ENCODE measurements around the gene BPIFA2. TPM values are rescaled to one million over a fixed set of nuclear protein-coding genes. Genes with fewer than 3 reads are reported as not detected.
A peak's percentile ranks its signal among the peaks of the same experiment; 100 is the strongest.
"Not testable (repeated sequence)": the region's sequence is repeated elsewhere in the genome, so short reads cannot be mapped to it uniquely, and the experiment has no call there.

The BPIFA2 gene
- total RNA-seq, 2 donors from 2014 or later = not detected

- Mint-ChIP-seq H3K36me3 (no peaks in the 10 kb centered on the region), H3K9me3 (no peaks in the 10 kb centered on the region), H3K27ac (peak overlapping the region in 1 of 2 donors; percentile 79)
- ATAC-seq = no peak
- DNase-seq (ENCODE audit: low spot score in 2 of 2) = no peak
These were observed 12.2 kb downstream of the BPIFA2 start for GRCh38 chr20:33180169-33180568.

GRCh38 chr20:33181482-33182093 lies 13.6 kb downstream of the BPIFA2 start:
- ATAC-seq (no peak), DNase-seq (ENCODE audit: low spot score in 2 of 2) (no peak)
- Mint-ChIP-seq H3K36me3 (no peaks in the 10 kb centered on the region), H3K9me3 (no peaks in the 10 kb centered on the region), H3K27ac (no peak overlapping the region)

DNA sequence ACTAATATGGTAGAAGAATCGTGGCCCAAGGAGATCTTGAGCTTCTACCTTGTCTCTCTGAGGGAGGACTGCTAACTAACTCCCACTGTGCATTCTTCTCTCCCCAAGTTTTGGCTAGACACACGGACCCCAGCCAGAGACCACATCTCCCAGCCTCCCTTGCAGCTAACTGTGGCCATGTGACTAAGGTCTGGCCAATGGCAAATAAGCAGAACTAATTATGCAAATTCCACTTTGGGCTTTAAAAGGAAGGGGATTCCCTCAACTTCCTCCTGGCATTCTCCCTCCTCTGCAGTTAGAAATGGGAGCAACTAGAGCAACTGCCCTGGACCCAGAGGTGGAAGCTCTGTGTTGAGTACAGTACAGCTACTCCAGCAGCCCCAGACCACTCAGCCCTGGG lies 15.4 kb downstream of the BPIFA2 start:
- Mint-ChIP-seq H3K9me3 (no peaks in the 10 kb centered on the region), H3K36me3 (no peaks in the 10 kb centered on the region)

DNA sequence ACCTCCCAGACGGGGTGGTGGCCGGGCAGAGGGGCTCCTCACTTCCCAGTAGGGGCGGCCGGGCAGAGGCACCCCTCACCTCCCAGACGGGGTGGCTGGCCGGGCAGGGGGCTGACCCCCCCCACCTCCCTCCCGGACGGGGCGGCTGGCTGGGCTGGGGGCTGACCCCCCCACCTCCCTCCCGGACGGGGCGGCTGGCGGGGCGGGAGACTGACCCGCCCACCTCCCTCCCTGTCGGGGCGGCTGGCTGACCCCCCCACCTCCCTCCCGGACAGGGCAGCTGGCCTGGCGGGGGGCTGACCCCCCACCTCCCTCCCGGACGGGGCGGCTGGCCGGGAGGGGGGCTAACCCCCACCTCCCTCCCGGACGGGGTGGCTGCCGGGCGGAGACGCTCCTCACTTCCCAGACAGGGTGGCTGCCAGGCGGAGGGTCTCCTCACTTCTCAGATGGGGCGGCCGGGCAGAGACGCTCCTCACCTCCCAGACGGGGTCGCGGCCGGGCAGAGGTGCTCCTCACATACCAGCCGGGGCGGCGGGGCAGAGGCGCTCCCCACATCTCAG lies 17.2 kb downstream of the BPIFA2 start:
- H3K27ac Mint-ChIP-seq; ATAC-seq; DNase-seq (ENCODE audit: low spot score in 2 of 2); H3K36me3 Mint-ChIP-seq; H3K9me3 Mint-ChIP-seq: not testable (repeated sequence)

More for the DNA sequence above, 15.4 kb downstream of the BPIFA2 start:
- DNase-seq (ENCODE audit: low spot score in 2 of 2) (no peak), ATAC-seq (no peak)
- H3K27ac Mint-ChIP-seq = no peak overlapping the region

DNA sequence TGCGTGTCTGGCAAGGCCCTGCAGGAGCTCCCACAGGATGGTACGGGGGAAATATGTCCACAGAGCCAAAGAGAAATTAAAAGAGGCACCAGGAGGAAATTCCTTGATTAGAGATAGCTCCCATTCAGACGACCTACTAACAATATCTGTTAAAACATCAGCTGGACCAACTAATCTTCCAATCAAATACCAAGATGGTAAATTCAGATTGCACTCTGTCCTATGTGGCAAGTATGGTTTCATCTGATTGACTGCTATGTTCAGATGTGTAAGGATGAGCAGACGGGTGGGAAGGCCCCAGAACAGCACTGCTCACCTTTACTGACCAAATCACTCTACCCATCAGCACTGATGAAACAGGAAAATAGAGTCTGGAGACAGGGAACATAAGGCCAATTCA lies 19.5 kb downstream of the BPIFA2 start:
- DNase-seq (ENCODE audit: low spot score in 2 of 2) = no peak
- no peak overlapping the region for H3K27ac Mint-ChIP-seq
- no peaks in the 10 kb centered on the region for H3K36me3 Mint-ChIP-seq
- H3K9me3 Mint-ChIP-seq = no peaks in the 10 kb centered on the region
- ATAC-seq = no peak

- ATAC-seq (no peak), DNase-seq (ENCODE audit: low spot score in 2 of 2) (no peak)
- no peaks in the 10 kb centered on the region for H3K9me3 Mint-ChIP-seq
- H3K27ac Mint-ChIP-seq = no peak overlapping the region
- no peaks in the 10 kb centered on the region for H3K36me3 Mint-ChIP-seq
These were observed 20.5 kb downstream of the BPIFA2 start for GRCh38 chr20:33188421-33188820.

DNA sequence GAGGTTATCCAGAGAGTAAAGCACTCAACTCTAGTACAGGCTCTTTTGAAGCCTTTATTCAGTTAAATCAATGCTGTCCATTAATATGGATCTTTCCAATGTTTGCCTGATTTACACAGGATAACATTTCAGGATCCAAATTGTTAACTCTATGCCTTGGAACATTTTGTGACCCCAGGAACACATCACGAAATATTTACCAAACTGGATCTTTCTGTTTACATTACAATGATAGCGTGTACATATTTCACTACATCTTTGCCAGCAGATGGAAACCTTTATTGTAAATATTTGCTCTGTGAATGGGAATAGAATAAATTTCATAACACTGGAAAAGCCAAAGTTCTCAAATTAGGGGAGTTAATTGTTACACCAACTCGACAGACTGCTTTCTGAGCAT lies 23.5 kb downstream of the BPIFA2 start:
- DNase-seq (ENCODE audit: low spot score in 2 of 2) (no peak), ATAC-seq (no peak)
- Mint-ChIP-seq H3K36me3 (no peaks in the 10 kb centered on the region), H3K9me3 (no peaks in the 10 kb centered on the region), H3K27ac (no peak overlapping the region)

GRCh38 chr20:33191955-33192354 lies 24.0 kb downstream of the BPIFA2 start:
- Mint-ChIP-seq H3K27ac (no peak overlapping the region), H3K36me3 (no peaks in the 10 kb centered on the region), H3K9me3 (no peaks in the 10 kb centered on the region)
- no peak for DNase-seq (ENCODE audit: low spot score in 2 of 2)
- ATAC-seq = no peak

DNA sequence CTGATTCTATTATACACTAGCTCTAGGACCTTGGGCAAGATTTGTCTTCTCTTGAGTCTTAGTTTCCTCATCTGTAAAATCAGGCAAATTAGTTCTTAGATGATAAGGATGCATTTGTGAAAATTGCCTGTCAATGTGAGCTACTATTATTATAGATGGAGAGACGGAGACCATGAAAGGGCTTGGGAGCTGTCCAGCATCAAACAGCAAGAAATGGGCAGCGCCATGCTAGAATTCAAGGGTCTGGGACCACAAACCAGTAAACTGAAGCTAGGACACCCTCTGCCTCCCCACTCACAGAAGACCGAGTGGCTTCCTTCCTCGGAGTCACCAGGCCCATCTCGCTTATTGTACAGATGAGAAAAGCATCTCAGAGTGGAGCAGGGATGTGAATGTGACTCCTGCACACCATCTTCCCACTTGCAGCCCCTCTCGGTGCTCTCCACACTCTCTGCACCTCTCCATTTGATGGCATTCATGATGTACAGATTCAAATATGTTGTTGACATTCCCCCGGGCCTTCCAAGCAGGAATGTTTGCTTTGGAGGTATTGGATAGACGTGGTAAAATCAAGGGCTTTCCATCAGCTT lies 25.0 kb downstream of the BPIFA2 start:
- Mint-ChIP-seq H3K9me3 (no peaks in the 10 kb centered on the region), H3K36me3 (no peaks in the 10 kb centered on the region), H3K27ac (no peak overlapping the region)
- no peak for ATAC-seq
- no peak for DNase-seq (ENCODE audit: low spot score in 2 of 2)

DNA sequence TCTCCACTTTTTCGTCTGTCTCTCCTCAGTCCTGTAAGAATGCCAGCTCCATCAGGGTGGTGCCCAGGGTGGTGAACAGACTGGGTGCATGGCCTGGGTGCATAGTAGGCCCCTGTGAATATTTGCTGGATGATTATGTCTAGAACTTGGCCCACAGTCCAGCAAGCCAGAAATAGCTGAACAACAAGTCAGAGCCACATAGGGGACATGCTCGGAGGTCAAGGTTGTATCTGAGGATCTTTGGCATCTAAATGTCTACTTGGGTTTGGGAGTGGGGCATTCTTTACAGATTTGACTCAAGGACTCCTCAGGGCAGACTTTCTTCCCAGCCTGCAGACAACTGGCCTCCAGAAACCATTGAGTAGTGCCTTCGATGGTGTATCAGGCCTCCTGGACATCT lies 31.1 kb downstream of the BPIFA2 start:
- no peak overlapping the region for H3K27ac Mint-ChIP-seq
- ATAC-seq = no peak
- no peaks in the 10 kb centered on the region for H3K36me3 Mint-ChIP-seq
- H3K9me3 Mint-ChIP-seq = no peaks in the 10 kb centered on the region
- DNase-seq (ENCODE audit: low spot score in 2 of 2) = no peak

GRCh38 chr20:33202451-33202850 lies 34.5 kb downstream of the BPIFA2 start:
- H3K27ac Mint-ChIP-seq = no peak overlapping the region
- H3K36me3 Mint-ChIP-seq = no peaks in the 10 kb centered on the region
- H3K9me3 Mint-ChIP-seq = no peaks in the 10 kb centered on the region
- ATAC-seq = no peak
- no peak for DNase-seq (ENCODE audit: low spot score in 2 of 2)

- no peak overlapping the region for H3K27ac Mint-ChIP-seq
- no peaks in the 10 kb centered on the region for H3K9me3 Mint-ChIP-seq
- ATAC-seq (no peak), DNase-seq (ENCODE audit: low spot score in 2 of 2) (no peak)
- H3K36me3 Mint-ChIP-seq = no peaks in the 10 kb centered on the region
These were observed 35.5 kb downstream of the BPIFA2 start for GRCh38 chr20:33203444-33203843.

DNA sequence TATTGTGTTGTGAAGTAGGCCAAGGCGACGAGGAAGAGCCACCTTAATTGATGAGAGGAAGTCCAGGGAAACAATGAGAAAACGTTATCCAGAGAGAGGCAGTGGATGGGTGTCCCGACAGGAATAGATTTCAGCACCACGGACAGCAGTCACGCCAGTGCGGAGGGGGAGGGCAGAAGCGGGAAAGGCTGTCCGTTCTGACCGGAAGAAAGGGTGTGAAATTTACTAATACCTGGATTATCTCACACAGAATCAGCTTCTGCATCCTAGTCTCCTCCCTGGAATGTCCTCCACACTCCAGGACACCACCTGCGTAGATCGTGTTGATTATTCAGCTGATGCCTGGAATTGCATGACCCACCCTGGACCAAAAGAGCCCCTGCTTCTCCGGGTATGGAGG lies 41.8 kb downstream of the BPIFA2 start:
- no peaks in the 10 kb centered on the region for H3K36me3 Mint-ChIP-seq
- peak in 1 of 2 donors; percentile 52 for DNase-seq (ENCODE audit: low spot score in 2 of 2)
- H3K27ac Mint-ChIP-seq = no peak overlapping the region
- ATAC-seq = no peak
- peaks cover 3 to 5% of the 10 kb centered on the region in 2 donors for H3K9me3 Mint-ChIP-seq

- no peak for DNase-seq (ENCODE audit: low spot score in 2 of 2)
- H3K9me3 Mint-ChIP-seq = peaks cover 3 to 5% of the 10 kb centered on the region in 2 donors
- H3K36me3 Mint-ChIP-seq = no peaks in the 10 kb centered on the region
- ATAC-seq = no peak
- no peak overlapping the region for H3K27ac Mint-ChIP-seq
These were observed 42.4 kb downstream of the BPIFA2 start for GRCh38 chr20:33210371-33210770.

DNA sequence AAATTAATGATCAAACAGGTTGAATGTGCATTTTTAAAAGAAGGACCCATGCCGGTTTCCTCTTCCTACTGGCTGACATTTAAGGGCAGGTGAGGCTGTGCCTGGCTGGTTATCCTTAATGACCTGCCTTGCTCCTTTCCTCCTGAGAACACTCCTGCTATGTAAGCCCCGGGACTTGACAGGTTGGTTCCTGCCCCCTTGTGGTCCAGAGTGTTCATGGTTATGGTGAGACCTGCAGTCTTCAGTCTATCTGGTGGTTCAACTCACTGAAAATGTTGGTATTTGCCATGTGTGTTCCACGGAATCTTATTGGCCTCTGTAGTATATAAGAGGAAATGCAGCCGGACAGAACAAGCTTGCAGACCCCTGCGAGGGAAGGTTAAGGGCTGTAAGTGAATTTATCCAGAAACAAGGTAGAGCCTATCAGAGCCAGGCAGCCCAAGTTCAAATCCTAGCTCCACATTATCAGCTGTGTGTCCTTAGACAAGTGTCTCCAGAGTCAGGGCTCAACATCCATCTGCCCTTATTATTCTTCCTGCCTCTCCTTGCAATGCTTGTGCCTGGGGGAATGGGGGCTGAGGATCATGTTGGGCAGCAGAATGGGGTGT lies 44.0 kb downstream of the BPIFA2 start:
- H3K9me3 Mint-ChIP-seq = peaks cover 3 to 5% of the 10 kb centered on the region in 2 donors
- H3K27ac Mint-ChIP-seq = no peak overlapping the region
- ATAC-seq (peak; percentile 37 to 52), DNase-seq (ENCODE audit: low spot score in 2 of 2) (peak in 1 of 2 donors; percentile 16)
- H3K36me3 Mint-ChIP-seq = no peaks in the 10 kb centered on the region

DNA sequence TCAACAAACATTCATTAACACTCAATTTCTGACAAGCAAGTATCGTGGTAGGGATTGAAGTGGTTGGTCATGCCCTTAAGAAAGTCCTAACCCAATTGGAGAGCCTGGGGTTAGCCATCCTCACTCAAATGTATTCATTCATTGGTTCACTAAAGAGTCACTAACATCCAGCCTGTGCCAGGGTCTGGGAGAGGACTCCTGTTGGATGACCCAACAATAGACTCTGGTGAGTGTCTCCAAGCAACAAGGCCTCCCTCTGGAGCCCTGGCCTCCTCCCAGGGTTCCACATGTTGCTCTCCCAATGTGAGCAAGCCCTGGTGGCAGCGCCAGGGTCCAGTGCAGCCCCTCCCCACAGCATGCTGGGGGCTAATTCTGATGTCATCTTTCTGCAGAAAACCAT lies 49.1 kb downstream of the BPIFA2 start, which contains the start of gene BPIFA3:
TSS of gene BPIFA3 (plus strand) at position 301 of the 400 bp plus-strand sequence. CDS start 185 bp downstream, outside the sequence.
- no peak for ATAC-seq
- H3K36me3 Mint-ChIP-seq = no peaks in the 10 kb centered on the region
- H3K9me3 Mint-ChIP-seq = no peaks in the 10 kb centered on the region
- H3K27ac Mint-ChIP-seq = no peak within 1 kb of the TSS
- DNase-seq (ENCODE audit: low spot score in 2 of 2) = no peak

GRCh38 chr20:33224399-33224798 lies 56.4 kb downstream of the BPIFA2 start:
- DNase-seq (ENCODE audit: low spot score in 2 of 2) (no peak), ATAC-seq (no peak)
- no peaks in the 10 kb centered on the region for H3K9me3 Mint-ChIP-seq
- no peak overlapping the region for H3K27ac Mint-ChIP-seq
- H3K36me3 Mint-ChIP-seq = no peaks in the 10 kb centered on the region

Measured in activated naive CD4-positive, alpha-beta T cell treated with anti-CD3 and anti-CD28 coated beads, Interleukin-2, amount 50 U/mL, for 72 hours (primary cell).